WTC11 (cell line): Measurements from ENCODE around the gene BACE1-AS.

Experiments used
- NR3C1 ChIP-seq: sonication (generic); formaldehyde crosslinking; conservative IDR thresholded peaks from 2 replicates; pipeline ENCODE4 v1.8.1; 2023; ENCODE audit warnings: low read depth, mild to moderate bottlenecking, missing genetic modification reagents
- TF ChIP-seq, protein P1 (sequence below): sonication (generic); formaldehyde crosslinking; IDR thresholded peaks from 2 replicates; pipeline ENCODE4 v1.8.1; 2023; ENCODE audit warnings: mild to moderate bottlenecking, missing genetic modification reagents, moderate library complexity

GRCh38 chr11:117335399-117335798 is 44.3 kb downstream of the BACE1-AS start:
- TF ChIP-seq, protein P1, sequence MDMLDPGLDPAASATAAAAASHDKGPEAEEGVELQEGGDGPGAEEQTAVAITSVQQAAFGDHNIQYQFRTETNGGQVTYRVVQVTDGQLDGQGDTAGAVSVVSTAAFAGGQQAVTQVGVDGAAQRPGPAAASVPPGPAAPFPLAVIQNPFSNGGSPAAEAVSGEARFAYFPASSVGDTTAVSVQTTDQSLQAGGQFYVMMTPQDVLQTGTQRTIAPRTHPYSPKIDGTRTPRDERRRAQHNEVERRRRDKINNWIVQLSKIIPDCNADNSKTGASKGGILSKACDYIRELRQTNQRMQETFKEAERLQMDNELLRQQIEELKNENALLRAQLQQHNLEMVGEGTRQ, result no peak
- TF ChIP-seq NR3C1 (CRISPR knock-in tag), result no peak
